ENCODE results near the gene MAST4. TPM values are rescaled to one million over a fixed set of nuclear protein-coding genes. Genes with fewer than 3 reads are reported as not detected.

Gene MAST4
- total RNA-seq, 1 donor from 2014 or later = 10.5 TPM

GRCh38 chr5:66876266-66876807 is 280.1 kb downstream of the MAST4 start:
- no peak for DNase-seq (ENCODE audit: extremely low spot score, unreplicated experiment)
- Mint-ChIP-seq H3K36me3 (ENCODE audit: unreplicated experiment) (no peaks in the 10 kb centered on the region), H3K27ac (ENCODE audit: unreplicated experiment) (no peak overlapping the region), H3K9me3 (ENCODE audit: unreplicated experiment) (peaks cover 4% of the 10 kb centered on the region), H3K4me3 (ENCODE audit: unreplicated experiment) (no peak overlapping the region), H3K27me3 (ENCODE audit: unreplicated experiment) (no peaks in the 10 kb centered on the region), H3K4me1 (ENCODE audit: unreplicated experiment) (peaks cover 3% of the 10 kb centered on the region)
- no peak for TF ChIP-seq CTCF (IDR thresholded peaks at IDR 0.05)

- TF ChIP-seq CTCF (IDR thresholded peaks at IDR 0.05) = no peak
- no peak overlapping the region for H3K4me3 Mint-ChIP-seq (ENCODE audit: unreplicated experiment)
- no peaks in the 10 kb centered on the region for H3K27me3 Mint-ChIP-seq (ENCODE audit: unreplicated experiment)
- no peak overlapping the region for H3K27ac Mint-ChIP-seq (ENCODE audit: unreplicated experiment)
- H3K4me1 Mint-ChIP-seq (ENCODE audit: unreplicated experiment) = peaks cover 7% of the 10 kb centered on the region
- H3K9me3 Mint-ChIP-seq (ENCODE audit: unreplicated experiment) = peaks cover 4% of the 10 kb centered on the region
- no peak for DNase-seq (ENCODE audit: extremely low spot score, unreplicated experiment)
- H3K36me3 Mint-ChIP-seq (ENCODE audit: unreplicated experiment) = no peaks in the 10 kb centered on the region
Observed at GRCh38 chr5:66877843-66878242, 281.6 kb downstream of the MAST4 start.

- no peak overlapping the region for H3K27ac Mint-ChIP-seq (ENCODE audit: unreplicated experiment)
- H3K4me1 Mint-ChIP-seq (ENCODE audit: unreplicated experiment) = peaks cover 7% of the 10 kb centered on the region
- TF ChIP-seq CTCF (IDR thresholded peaks at IDR 0.05) = no peak
- H3K4me3 Mint-ChIP-seq (ENCODE audit: unreplicated experiment) = no peak overlapping the region
- peaks cover 5% of the 10 kb centered on the region for H3K27me3 Mint-ChIP-seq (ENCODE audit: unreplicated experiment)
- H3K36me3 Mint-ChIP-seq (ENCODE audit: unreplicated experiment) = no peaks in the 10 kb centered on the region
- DNase-seq (ENCODE audit: extremely low spot score, unreplicated experiment) = no peak
- H3K9me3 Mint-ChIP-seq (ENCODE audit: unreplicated experiment) = peaks cover 4% of the 10 kb centered on the region
Observed at GRCh38 chr5:66880401-66880800, 284.2 kb downstream of the MAST4 start.

- no peaks in the 10 kb centered on the region for H3K36me3 Mint-ChIP-seq (ENCODE audit: unreplicated experiment)
- H3K9me3 Mint-ChIP-seq (ENCODE audit: unreplicated experiment) = peaks cover 4% of the 10 kb centered on the region
- no peak overlapping the region for H3K4me3 Mint-ChIP-seq (ENCODE audit: unreplicated experiment)
- H3K27ac Mint-ChIP-seq (ENCODE audit: unreplicated experiment) = no peak overlapping the region
- peaks cover 7% of the 10 kb centered on the region for H3K4me1 Mint-ChIP-seq (ENCODE audit: unreplicated experiment)
- H3K27me3 Mint-ChIP-seq (ENCODE audit: unreplicated experiment) = peaks cover 5% of the 10 kb centered on the region
- TF ChIP-seq CTCF (IDR thresholded peaks at IDR 0.05) = no peak
- DNase-seq (ENCODE audit: extremely low spot score, unreplicated experiment) = no peak
Observed at GRCh38 chr5:66881480-66882161, 285.4 kb downstream of the MAST4 start.

GRCh38 chr5:66882606-66883227 is 286.5 kb downstream of the MAST4 start:
- Mint-ChIP-seq H3K36me3 (ENCODE audit: unreplicated experiment) (no peaks in the 10 kb centered on the region), H3K27ac (ENCODE audit: unreplicated experiment) (no peak overlapping the region), H3K4me3 (ENCODE audit: unreplicated experiment) (no peak overlapping the region), H3K27me3 (ENCODE audit: unreplicated experiment) (peaks cover 5% of the 10 kb centered on the region), H3K4me1 (ENCODE audit: unreplicated experiment) (peaks cover 7% of the 10 kb centered on the region), H3K9me3 (ENCODE audit: unreplicated experiment) (peaks cover 4% of the 10 kb centered on the region)
- DNase-seq (ENCODE audit: extremely low spot score, unreplicated experiment) = no peak
- no peak for TF ChIP-seq CTCF (IDR thresholded peaks at IDR 0.05)

Measured in osteocyte (in vitro differentiated cells).